Nephron progenitor cell (in vitro differentiated cells): ENCODE data around the gene IBTK.

Source experiments
- DNase-seq: peaks from one replicate; pipeline ENCODE4 v3.0.0; 2021
- H3K27ac Mint-ChIP-seq: 2 replicates; pipeline ENCODE4 v1.8.0; 2021; ENCODE audit warnings: mild to moderate bottlenecking, moderate library complexity, mixed read lengths
- H3K27me3 Mint-ChIP-seq: 2 replicates; pipeline ENCODE4 v1.8.0; 2021; ENCODE audit warnings: mild to moderate bottlenecking, low read depth, mixed read lengths; ENCODE audit not compliant: poor library complexity
- H3K36me3 Mint-ChIP-seq: 2 replicates; pipeline ENCODE4 v1.8.0; 2021; ENCODE audit warnings: low read depth, mixed read lengths
- H3K4me1 Mint-ChIP-seq: 2 replicates; pipeline ENCODE4 v1.8.0; 2021; ENCODE audit warnings: mixed read lengths
- H3K4me3 Mint-ChIP-seq: 2 replicates; pipeline ENCODE4 v1.8.0; 2021; ENCODE audit warnings: mild to moderate bottlenecking, moderate library complexity, mixed read lengths
- H3K9me3 Mint-ChIP-seq: 2 replicates; pipeline ENCODE4 v1.8.0; 2021; ENCODE audit warnings: mild to moderate bottlenecking, moderate library complexity, mixed read lengths
- CTCF ChIP-seq: fragments of 200-600 bp; sonication (generic); IDR thresholded peaks from 2 replicates; pipeline ENCODE4 v1.5.0; 2021; ENCODE audit warnings: antibody characterized with exemption

IBTK gene

GRCh38 chr6:82239597-82239996, 7.9 kb downstream of the IBTK start:
- H3K36me3 Mint-ChIP-seq: peaks cover 78% of the 10 kb centered on the region
- H3K4me1 Mint-ChIP-seq: peaks cover 10% of the 10 kb centered on the region
- no peak overlapping the region for H3K27ac Mint-ChIP-seq
- DNase-seq: no peak
- TF ChIP-seq CTCF: no peak
- H3K4me3 Mint-ChIP-seq: no peak overlapping the region
- no peaks in the 10 kb centered on the region for H3K27me3 Mint-ChIP-seq
- peaks cover 33% of the 10 kb centered on the region for H3K9me3 Mint-ChIP-seq

- DNase-seq: no peak
- peaks cover 73% of the 10 kb centered on the region for H3K36me3 Mint-ChIP-seq
- TF ChIP-seq CTCF: no peak
- H3K4me1 Mint-ChIP-seq: peaks cover 6% of the 10 kb centered on the region
- H3K27me3 Mint-ChIP-seq: no peaks in the 10 kb centered on the region
- H3K9me3 Mint-ChIP-seq: peaks cover 18% of the 10 kb centered on the region
- peak overlapping the region; percentile 79 for H3K27ac Mint-ChIP-seq
- H3K4me3 Mint-ChIP-seq: no peak overlapping the region
Observed at GRCh38 chr6:82237013-82237412, 10.5 kb downstream of the IBTK start.

- no peak for TF ChIP-seq CTCF
- Mint-ChIP-seq H3K36me3 (peaks cover 67% of the 10 kb centered on the region), H3K9me3 (no peaks in the 10 kb centered on the region), H3K4me1 (no peaks in the 10 kb centered on the region), H3K4me3 (no peak overlapping the region), H3K27ac (no peak overlapping the region), H3K27me3 (no peaks in the 10 kb centered on the region)
- DNase-seq: no peak
Observed at GRCh38 chr6:82227770-82228169, 19.8 kb downstream of the IBTK start.

GRCh38 chr6:82220167-82220566, 27.4 kb downstream of the IBTK start:
- Mint-ChIP-seq H3K27ac (no peak overlapping the region), H3K9me3 (no peaks in the 10 kb centered on the region), H3K36me3 (peaks cover 60% of the 10 kb centered on the region), H3K4me3 (no peak overlapping the region), H3K27me3 (no peaks in the 10 kb centered on the region), H3K4me1 (no peaks in the 10 kb centered on the region)
- no peak for DNase-seq
- TF ChIP-seq CTCF: no peak

- no peak for DNase-seq
- H3K27ac Mint-ChIP-seq: no peak overlapping the region
Observed at GRCh38 chr6:82217018-82217586, 30.4 kb downstream of the IBTK start.

More at GRCh38 chr6:82217018-82217586, 30.4 kb downstream of the IBTK start:
- no peaks in the 10 kb centered on the region for H3K27me3 Mint-ChIP-seq
- peaks cover 3% of the 10 kb centered on the region for H3K9me3 Mint-ChIP-seq
- no peaks in the 10 kb centered on the region for H3K4me1 Mint-ChIP-seq
- H3K36me3 Mint-ChIP-seq: peaks cover 74% of the 10 kb centered on the region
- no peak overlapping the region for H3K4me3 Mint-ChIP-seq
- no peak for TF ChIP-seq CTCF
